ENCODE measurements around the gene PSMC5. TPM values are rescaled to one million over a fixed set of nuclear protein-coding genes. Genes with fewer than 3 reads are reported as not detected.

PSMC5 gene
- total and polyA plus RNA-seq, 2 experiments from 2014 or later: 93.1 to 199 TPM

DNA sequence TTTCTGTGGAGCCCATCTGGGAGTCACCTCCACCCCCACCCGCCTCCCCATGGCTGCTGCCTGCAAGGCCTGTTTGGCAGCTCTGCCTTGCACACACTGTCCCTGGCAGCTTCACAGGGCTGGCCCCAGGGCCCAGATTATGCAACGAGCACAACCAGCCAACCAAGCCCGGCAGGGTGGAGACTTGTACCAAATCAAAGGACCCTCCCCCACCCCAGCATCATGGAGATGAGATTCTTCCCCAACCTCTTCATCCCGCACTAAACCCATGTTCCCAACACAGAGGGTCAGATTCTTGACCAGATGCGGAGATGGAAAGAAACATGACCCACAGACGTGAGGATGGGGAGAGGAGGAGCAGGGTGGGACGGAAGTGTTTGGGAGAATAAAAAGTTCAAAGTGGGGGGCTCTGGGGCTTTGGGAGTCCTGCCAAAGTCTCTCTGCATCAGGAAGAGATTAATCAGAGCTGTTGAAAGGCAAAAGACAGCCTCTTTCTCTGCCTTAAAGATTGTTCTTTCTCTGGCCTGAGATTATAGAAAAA lies 11.5 kb downstream of the PSMC5 start:
- ATAC-seq: peak; percentile 7

More for the DNA sequence above, 11.5 kb downstream of the PSMC5 start:
- Histone ChIP-seq H3K27me3 (ENCODE audit: insufficient read depth) (no peaks in the 10 kb centered on the region), H3K36me3 (ENCODE audit: insufficient read depth) (peaks cover 5% of the 10 kb centered on the region; the same call in 1 of the 2 replicates), H3K27ac (ENCODE audit: low read depth) (peak overlapping the region; percentile 86), H3F3A (replicated peaks; ENCODE audit: low read depth) (0 out of 2 replicates have a peak, but pooled peaks cover 5% of the 10 kb centered on the region), H3K4me3 (peak overlapping the region; percentile 30; the same call in 1 of the 2 replicates), H2AFZ (no peak overlapping the region), H4K20me1 (replicated peaks; ENCODE audit: insufficient read depth) (peaks cover 7% of the 10 kb centered on the region; the same call in 1 of the 2 replicates), H3K79me2 (replicated peaks; ENCODE audit: insufficient read depth) (peaks cover 44% of the 10 kb centered on the region), H3K4me2 (peak overlapping the region; percentile 75), H3K4me1 (ENCODE audit: insufficient read depth) (peaks cover 28% of the 10 kb centered on the region), H3K9me2 (ENCODE audit: insufficient read depth) (no peaks in the 10 kb centered on the region)
- H3K4me3 Mint-ChIP-seq: peak overlapping the region; percentile 18
- peaks cover 36% of the 10 kb centered on the region for H3K4me1 Mint-ChIP-seq
- H3K27ac Mint-ChIP-seq: peak overlapping the region; percentile 79
- H3K36me3 Mint-ChIP-seq (ENCODE audit: low read depth): peaks cover 33% of the 10 kb centered on the region
- no peaks in the 10 kb centered on the region for H3K9me3 Mint-ChIP-seq
- H3K27me3 Mint-ChIP-seq (ENCODE audit: insufficient read depth, low read depth, poor library complexity): peaks cover 27% of the 10 kb centered on the region
- DNase-seq (ENCODE audit: low spot score): peak; percentile 47
- TF ChIP-seq, protein P1, sequence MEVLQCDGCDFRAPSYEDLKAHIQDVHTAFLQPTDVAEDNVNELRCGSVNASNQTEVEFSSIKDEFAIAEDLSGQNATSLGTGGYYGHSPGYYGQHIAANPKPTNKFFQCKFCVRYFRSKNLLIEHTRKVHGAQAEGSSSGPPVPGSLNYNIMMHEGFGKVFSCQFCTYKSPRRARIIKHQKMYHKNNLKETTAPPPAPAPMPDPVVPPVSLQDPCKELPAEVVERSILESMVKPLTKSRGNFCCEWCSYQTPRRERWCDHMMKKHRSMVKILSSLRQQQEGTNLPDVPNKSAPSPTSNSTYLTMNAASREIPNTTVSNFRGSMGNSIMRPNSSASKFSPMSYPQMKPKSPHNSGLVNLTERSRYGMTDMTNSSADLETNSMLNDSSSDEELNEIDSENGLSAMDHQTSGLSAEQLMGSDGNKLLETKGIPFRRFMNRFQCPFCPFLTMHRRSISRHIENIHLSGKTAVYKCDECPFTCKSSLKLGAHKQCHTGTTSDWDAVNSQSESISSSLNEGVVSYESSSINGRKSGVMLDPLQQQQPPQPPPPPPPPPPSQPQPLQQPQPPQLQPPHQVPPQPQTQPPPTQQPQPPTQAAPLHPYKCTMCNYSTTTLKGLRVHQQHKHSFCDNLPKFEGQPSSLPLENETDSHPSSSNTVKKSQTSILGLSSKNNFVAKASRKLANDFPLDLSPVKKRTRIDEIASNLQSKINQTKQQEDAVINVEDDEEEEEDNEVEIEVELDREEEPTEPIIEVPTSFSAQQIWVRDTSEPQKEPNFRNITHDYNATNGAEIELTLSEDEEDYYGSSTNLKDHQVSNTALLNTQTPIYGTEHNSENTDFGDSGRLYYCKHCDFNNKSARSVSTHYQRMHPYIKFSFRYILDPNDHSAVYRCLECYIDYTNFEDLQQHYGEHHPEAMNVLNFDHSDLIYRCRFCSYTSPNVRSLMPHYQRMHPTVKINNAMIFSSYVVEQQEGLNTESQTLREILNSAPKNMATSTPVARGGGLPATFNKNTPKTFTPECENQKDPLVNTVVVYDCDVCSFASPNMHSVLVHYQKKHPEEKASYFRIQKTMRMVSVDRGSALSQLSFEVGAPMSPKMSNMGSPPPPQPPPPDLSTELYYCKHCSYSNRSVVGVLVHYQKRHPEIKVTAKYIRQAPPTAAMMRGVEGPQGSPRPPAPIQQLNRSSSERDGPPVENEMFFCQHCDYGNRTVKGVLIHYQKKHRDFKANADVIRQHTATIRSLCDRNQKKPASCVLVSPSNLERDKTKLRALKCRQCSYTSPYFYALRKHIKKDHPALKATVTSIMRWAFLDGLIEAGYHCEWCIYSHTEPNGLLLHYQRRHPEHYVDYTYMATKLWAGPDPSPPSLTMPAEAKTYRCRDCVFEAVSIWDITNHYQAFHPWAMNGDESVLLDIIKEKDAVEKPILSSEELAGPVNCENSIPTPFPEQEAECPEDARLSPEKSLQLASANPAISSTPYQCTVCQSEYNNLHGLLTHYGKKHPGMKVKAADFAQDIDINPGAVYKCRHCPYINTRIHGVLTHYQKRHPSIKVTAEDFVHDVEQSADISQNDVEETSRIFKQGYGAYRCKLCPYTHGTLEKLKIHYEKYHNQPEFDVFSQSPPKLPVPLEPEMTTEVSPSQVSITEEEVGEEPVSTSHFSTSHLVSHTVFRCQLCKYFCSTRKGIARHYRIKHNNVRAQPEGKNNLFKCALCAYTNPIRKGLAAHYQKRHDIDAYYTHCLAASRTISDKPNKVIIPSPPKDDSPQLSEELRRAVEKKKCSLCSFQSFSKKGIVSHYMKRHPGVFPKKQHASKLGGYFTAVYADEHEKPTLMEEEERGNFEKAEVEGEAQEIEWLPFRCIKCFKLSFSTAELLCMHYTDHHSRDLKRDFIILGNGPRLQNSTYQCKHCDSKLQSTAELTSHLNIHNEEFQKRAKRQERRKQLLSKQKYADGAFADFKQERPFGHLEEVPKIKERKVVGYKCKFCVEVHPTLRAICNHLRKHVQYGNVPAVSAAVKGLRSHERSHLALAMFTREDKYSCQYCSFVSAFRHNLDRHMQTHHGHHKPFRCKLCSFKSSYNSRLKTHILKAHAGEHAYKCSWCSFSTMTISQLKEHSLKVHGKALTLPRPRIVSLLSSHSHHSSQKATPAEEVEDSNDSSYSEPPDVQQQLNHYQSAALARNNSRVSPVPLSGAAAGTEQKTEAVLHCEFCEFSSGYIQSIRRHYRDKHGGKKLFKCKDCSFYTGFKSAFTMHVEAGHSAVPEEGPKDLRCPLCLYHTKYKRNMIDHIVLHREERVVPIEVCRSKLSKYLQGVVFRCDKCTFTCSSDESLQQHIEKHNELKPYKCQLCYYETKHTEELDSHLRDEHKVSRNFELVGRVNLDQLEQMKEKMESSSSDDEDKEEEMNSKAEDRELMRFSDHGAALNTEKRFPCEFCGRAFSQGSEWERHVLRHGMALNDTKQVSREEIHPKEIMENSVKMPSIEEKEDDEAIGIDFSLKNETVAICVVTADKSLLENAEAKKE (CRISPR knock-in tag; IDR thresholded peaks at IDR 0.05): no peak
